H1 (cell line): ENCODE measurements around the gene NNMT.

Experiments used
- ASH2L ChIP-seq: fragments of 200-600, 300-600 bp; sonication (generic); IDR thresholded peaks from one replicate; pipeline ENCODE4 v1.7.1; 2017; ENCODE audit warnings: low read length
- CBX8 ChIP-seq: fragments of 300-800, 300-1000 bp; sonication (generic); IDR thresholded peaks from 2 replicates; pipeline ENCODE4 v1.7.1; 2016; ENCODE audit warnings: low read depth, low read length, borderline replicate concordance
- CREB1 ChIP-seq: IDR thresholded peaks from 2 replicates; pipeline ENCODE4 v1.6.1; 2012; ENCODE audit warnings: inconsistent platforms
- EP300 ChIP-seq, 2 experiments: IDR thresholded peaks; 1 replicate in 1 of 2; 2 replicates in 1 of 2; pipeline ENCODE4 v1.6.1; 2011 to 2012; ENCODE audit warnings: low read depth in 2 of 2, low read length in 2 of 2, mild to moderate bottlenecking in 2 of 2, borderline replicate concordance in 1 of 2, inconsistent platforms in 1 of 2, moderate library complexity in 1 of 2
- HDAC2 ChIP-seq, 2 experiments: fragments of 300-600 bp in 1 of 2; sonication (generic) in 1 of 2; IDR thresholded peaks; 2 replicates each; pipeline ENCODE4 v1.6.1; 2011 to 2012; ENCODE audit warnings: low read depth in 2 of 2, low read length in 2 of 2, mild to moderate bottlenecking in 2 of 2, moderate library complexity in 2 of 2, borderline replicate concordance in 1 of 2, inconsistent platforms in 1 of 2
- POLR2A ChIP-seq, 2 experiments: IDR thresholded peaks; 1 replicate in 1 of 2; 2 replicates in 1 of 2; pipeline ENCODE4 v1.6.1; 2011; ENCODE audit warnings: low read depth in 2 of 2, low read length in 2 of 2, mild to moderate bottlenecking in 2 of 2; ENCODE audit errors: control extremely low read depth in 1 of 2
- POU5F1 ChIP-seq: IDR thresholded peaks from 2 replicates; pipeline ENCODE4 v1.6.1; 2011; ENCODE audit warnings: low read depth, mild to moderate bottlenecking, low read length, moderate library complexity
- RFX5 ChIP-seq: IDR thresholded peaks from 2 replicates; pipeline ENCODE4 v1.6.1; 2011; ENCODE audit warnings: low read depth, low read length, improper control_type of control experiment, borderline replicate concordance
- SRF ChIP-seq: IDR thresholded peaks from 2 replicates; pipeline ENCODE4 v1.6.1; 2011; ENCODE audit warnings: mild to moderate bottlenecking, low read depth, low read length, moderate library complexity
- SUZ12 ChIP-seq: fragments of 200-600 bp; sonication (generic); IDR thresholded peaks from 2 replicates; pipeline ENCODE4 v1.6.1; 2012; ENCODE audit warnings: mild to moderate bottlenecking, inconsistent platforms, low read length, moderate library complexity, mixed read lengths
- TAF1 ChIP-seq: IDR thresholded peaks from 2 replicates; pipeline ENCODE4 v1.6.1; 2011; ENCODE audit warnings: mild to moderate bottlenecking, low read depth, low read length
- TF ChIP-seq, protein P1 (sequence below), 3 experiments: IDR thresholded peaks; 1 replicate in 2 of 3; 2 replicates in 1 of 3; pipeline versions ENCODE4 v1.5.1 to v1.6.1; 2011; ENCODE audit warnings: low read length in 3 of 3, mild to moderate bottlenecking in 3 of 3, inconsistent platforms in 2 of 3, low read depth in 1 of 3, moderate library complexity in 1 of 3; ENCODE audit not compliant: insufficient read depth in 1 of 3; ENCODE audit errors: control extremely low read depth in 1 of 3
- TF ChIP-seq, protein P2 (sequence below): IDR thresholded peaks from 2 replicates; pipeline ENCODE4 v1.6.1; 2012; ENCODE audit warnings: inconsistent platforms

GRCh38 chr11:114348200-114349191 lies 52.3 kb downstream of the NNMT start:
- TF ChIP-seq, protein P1, sequence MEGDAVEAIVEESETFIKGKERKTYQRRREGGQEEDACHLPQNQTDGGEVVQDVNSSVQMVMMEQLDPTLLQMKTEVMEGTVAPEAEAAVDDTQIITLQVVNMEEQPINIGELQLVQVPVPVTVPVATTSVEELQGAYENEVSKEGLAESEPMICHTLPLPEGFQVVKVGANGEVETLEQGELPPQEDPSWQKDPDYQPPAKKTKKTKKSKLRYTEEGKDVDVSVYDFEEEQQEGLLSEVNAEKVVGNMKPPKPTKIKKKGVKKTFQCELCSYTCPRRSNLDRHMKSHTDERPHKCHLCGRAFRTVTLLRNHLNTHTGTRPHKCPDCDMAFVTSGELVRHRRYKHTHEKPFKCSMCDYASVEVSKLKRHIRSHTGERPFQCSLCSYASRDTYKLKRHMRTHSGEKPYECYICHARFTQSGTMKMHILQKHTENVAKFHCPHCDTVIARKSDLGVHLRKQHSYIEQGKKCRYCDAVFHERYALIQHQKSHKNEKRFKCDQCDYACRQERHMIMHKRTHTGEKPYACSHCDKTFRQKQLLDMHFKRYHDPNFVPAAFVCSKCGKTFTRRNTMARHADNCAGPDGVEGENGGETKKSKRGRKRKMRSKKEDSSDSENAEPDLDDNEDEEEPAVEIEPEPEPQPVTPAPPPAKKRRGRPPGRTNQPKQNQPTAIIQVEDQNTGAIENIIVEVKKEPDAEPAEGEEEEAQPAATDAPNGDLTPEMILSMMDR (IDR thresholded peaks at IDR 0.05; ENCODE audit: control extremely low read depth in 1 of 3, insufficient read depth in 1 of 3, low read depth in 1 of 3, low read length in 3 of 3): peak in 2 of 3 experiments; percentile 31 to 55; a peak in 2 of 4 replicates
- TF ChIP-seq, protein P2, sequence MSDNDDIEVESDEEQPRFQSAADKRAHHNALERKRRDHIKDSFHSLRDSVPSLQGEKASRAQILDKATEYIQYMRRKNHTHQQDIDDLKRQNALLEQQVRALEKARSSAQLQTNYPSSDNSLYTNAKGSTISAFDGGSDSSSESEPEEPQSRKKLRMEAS: no peak
- no peak for TF ChIP-seq POLR2A (IDR thresholded peaks at IDR 0.05; ENCODE audit: control extremely low read depth in 1 of 2, low read depth in 2 of 2, low read length in 2 of 2)
- TF ChIP-seq TAF1: no peak
- TF ChIP-seq POU5F1: no peak
- no peak for TF ChIP-seq CBX8
- no peak for TF ChIP-seq CREB1
- TF ChIP-seq ASH2L: no peak
- no peak for TF ChIP-seq RFX5
- no peak for TF ChIP-seq HDAC2 (IDR thresholded peaks at IDR 0.05; ENCODE audit: borderline replicate concordance in 1 of 2, low read depth in 2 of 2, low read length in 2 of 2)
- no peak for TF ChIP-seq EP300 (IDR thresholded peaks at IDR 0.05; ENCODE audit: borderline replicate concordance in 1 of 2, low read depth in 2 of 2, low read length in 2 of 2)
- TF ChIP-seq SRF: no peak
- no peak for TF ChIP-seq SUZ12
